Hepatocyte (in vitro differentiated cells): ENCODE results near the gene DBF4.

ENCODE experiments used
- CTCF ChIP-seq: fragments of 200-600 bp; sonication (generic); IDR thresholded peaks from 2 replicates; pipeline ENCODE4 v1.5.1; 2016; ENCODE audit warnings: antibody characterized with exemption, mild to moderate bottlenecking; ENCODE audit not compliant: poor library complexity
- EZH2 ChIP-seq: fragments of 200-600 bp; sonication (generic); IDR thresholded peaks from 2 replicates; pipeline ENCODE4 v1.6.1; 2016; ENCODE audit warnings: antibody characterized with exemption, mild to moderate bottlenecking, borderline replicate concordance

- TF ChIP-seq CTCF = no peak
- TF ChIP-seq EZH2 = no peak
Observed at GRCh38 chr7:87876869-87877234, 559 bp downstream of the DBF4 start.
